H1 (cell line): ENCODE measurements around the gene CLN6. TPM values are rescaled to one million over a fixed set of nuclear protein-coding genes. Genes with fewer than 3 reads are reported as not detected.

Source experiments
- CTCF ChIA-PET: fragments of 300-600 bp; sonication (Branson Sonifier 250); formaldehyde crosslinking; loops from one replicate; lab custom pipeline; 2021; ENCODE audit not compliant: partially characterized antibody; lab: Charles Lee
- POLR2A ChIA-PET: fragments of 300-600 bp; sonication (Branson Sonifier 250); formaldehyde crosslinking; loops from one replicate; lab custom pipeline; 2021; ENCODE audit warnings: inconsistent platforms; ENCODE audit not compliant: partially characterized antibody; lab: Charles Lee
- DNase-seq, 2 experiments: peaks; one replicate each; pipeline versions ENCODE4 v3.0.0 to v3.0.0-alpha.2; 2010 to 2022; ENCODE audit warnings: low spot score in 2 of 2, low read depth in 1 of 2, mixed read lengths in 1 of 2
- FAIRE-seq: peaks from 2 replicates; lab custom pipeline; 2011; peaks lifted over from hg19 to GRCh38; lab: Jason Lieb, UNC
- H2AFZ ChIP-seq: 2 replicates; pipeline ENCODE4 v1.8.1; 2012; ENCODE audit warnings: low read length, inconsistent platforms
- H2AK5ac ChIP-seq: 2 replicates; pipeline ENCODE4 v1.6.1; 2013; ENCODE audit warnings: low read depth, low read length
- H2BK120ac ChIP-seq: replicated peaks from 2 replicates; pipeline ENCODE3; 2013; ENCODE audit warnings: low read depth, low read length, inconsistent platforms
- H2BK12ac ChIP-seq: 2 replicates; pipeline ENCODE4 v1.6.1; 2013; ENCODE audit warnings: low read depth, low read length
- H2BK15ac ChIP-seq: 2 replicates; pipeline ENCODE4 v1.6.1; 2013; ENCODE audit warnings: low read length
- H2BK20ac ChIP-seq: 2 replicates; pipeline ENCODE4 v1.6.1; 2013; ENCODE audit warnings: low read length
- H2BK5ac ChIP-seq: 2 replicates; pipeline ENCODE4 v1.6.1; 2013; ENCODE audit warnings: low read depth, low read length
- H3K14ac ChIP-seq: 2 replicates; pipeline ENCODE4 v1.6.1; 2013; ENCODE audit warnings: inconsistent platforms; ENCODE audit not compliant: insufficient read length
- H3K18ac ChIP-seq: 2 replicates; pipeline ENCODE4 v1.6.1; 2013; ENCODE audit warnings: low read length; ENCODE audit errors: extremely low read depth
- H3K23ac ChIP-seq: 2 replicates; pipeline ENCODE4 v1.6.1; 2013; ENCODE audit warnings: inconsistent platforms; ENCODE audit not compliant: insufficient read length
- H3K23me2 ChIP-seq: 2 replicates; pipeline ENCODE4 v1.6.1; 2013; ENCODE audit warnings: low read depth, low read length
- H3K27ac ChIP-seq: 2 replicates; pipeline ENCODE4 v1.6.1; 2011; ENCODE audit warnings: low read depth, low read length, inconsistent platforms
- H3K27me3 ChIP-seq, 4 experiments: replicated peaks in 1 of 4; 1 replicate in 1 of 4; 2 replicates in 3 of 4; pipeline versions ENCODE4 v1.6.1 to v1.8.1; 2011 to 2013; ENCODE audit warnings: low read length in 3 of 4, mild to moderate bottlenecking in 3 of 4, inconsistent platforms in 2 of 4, mixed read lengths in 2 of 4, moderate library complexity in 1 of 4; ENCODE audit not compliant: control insufficient read depth in 3 of 4, insufficient read depth in 3 of 4; ENCODE audit errors: extremely low read depth in 1 of 4
- H3K36me3 ChIP-seq, 4 experiments: 2 replicates each; pipeline versions ENCODE4 v1.6.1 to v1.8.1; 2011 to 2013; ENCODE audit warnings: mild to moderate bottlenecking in 4 of 4, low read length in 3 of 4, moderate library complexity in 2 of 4, control low read depth in 1 of 4, inconsistent platforms in 1 of 4; ENCODE audit not compliant: insufficient read depth in 4 of 4, control insufficient read depth in 2 of 4
- H3K4ac ChIP-seq: replicated peaks from 2 replicates; pipeline ENCODE3; 2013; ENCODE audit warnings: low read length, low read depth, mixed read lengths, inconsistent platforms; ENCODE audit not compliant: insufficient read length
- H3K4me1 ChIP-seq, 4 experiments: replicated peaks in 1 of 4; 1 replicate in 1 of 4; 2 replicates in 3 of 4; pipeline versions ENCODE4 v1.6.1 to v1.8.1; 2011 to 2013; ENCODE audit warnings: low read length in 3 of 4, inconsistent platforms in 2 of 4, mixed read lengths in 1 of 4; ENCODE audit not compliant: insufficient read depth in 4 of 4, control insufficient read depth in 3 of 4
- H3K4me2 ChIP-seq, 2 experiments: 2 replicates each; pipeline versions ENCODE4 v1.6.1 to v1.8.1; 2011 to 2013; ENCODE audit warnings: low read depth in 2 of 2, low read length in 2 of 2, control low read depth in 1 of 2, inconsistent platforms in 1 of 2, mild to moderate bottlenecking in 1 of 2; ENCODE audit not compliant: insufficient read depth in 1 of 2
- H3K4me3 ChIP-seq, 4 experiments: fragments of 200-600, 300-600 bp in 1 of 4; sonication (generic), shearing (Covaris generic), sonication (Bioruptor Twin) in 1 of 4; 2 replicates each; pipeline versions ENCODE4 v1.5.1 to v1.8.1; 2011 to 2016; ENCODE audit warnings: low read length in 4 of 4, low read depth in 3 of 4, control low read depth in 2 of 4, inconsistent platforms in 2 of 4, mild to moderate bottlenecking in 2 of 4, mixed read lengths in 1 of 4, moderate library complexity in 1 of 4; ENCODE audit not compliant: insufficient read depth in 2 of 4; ENCODE audit errors: extremely low read depth in 1 of 4
- H3K56ac ChIP-seq: replicated peaks from 2 replicates; pipeline ENCODE3; 2013; ENCODE audit warnings: low read depth, mild to moderate bottlenecking, mixed read lengths, low read length, inconsistent platforms; ENCODE audit not compliant: insufficient read length
- H3K79me1 ChIP-seq: 2 replicates; pipeline ENCODE4 v1.6.1; 2013; ENCODE audit warnings: low read depth, low read length, control low read depth
- H3K79me2 ChIP-seq, 2 experiments: 2 replicates each; pipeline versions ENCODE4 v1.6.1 to v1.8.1; 2012 to 2013; ENCODE audit warnings: low read length in 2 of 2, mild to moderate bottlenecking in 2 of 2, inconsistent platforms in 1 of 2; ENCODE audit not compliant: insufficient read depth in 2 of 2, control insufficient read depth in 1 of 2
- H3K9ac ChIP-seq, 4 experiments: replicated peaks in 1 of 4; 1 replicate in 1 of 4; 2 replicates in 3 of 4; pipeline versions ENCODE4 v1.6.1 to v1.8.1; 2011 to 2013; ENCODE audit warnings: low read depth in 3 of 4, low read length in 3 of 4, control low read depth in 2 of 4, mild to moderate bottlenecking in 2 of 4, moderate library complexity in 2 of 4, inconsistent platforms in 1 of 4; ENCODE audit errors: extremely low read depth in 1 of 4
- H3K9me3 ChIP-seq, 2 experiments: 2 replicates each; pipeline versions ENCODE4 v1.6.1 to v1.8.1; 2012 to 2013; ENCODE audit warnings: mild to moderate bottlenecking in 2 of 2, moderate library complexity in 2 of 2, control low read depth in 1 of 2, inconsistent platforms in 1 of 2, low read depth in 1 of 2, low read length in 1 of 2, mixed read lengths in 1 of 2; ENCODE audit not compliant: insufficient read depth in 2 of 2
- H4K20me1 ChIP-seq, 2 experiments: replicated peaks in 1 of 2; 2 replicates each; pipeline versions ENCODE3 to v1.8.1; 2011 to 2013; ENCODE audit warnings: inconsistent platforms in 2 of 2, low read length in 2 of 2, mild to moderate bottlenecking in 1 of 2; ENCODE audit not compliant: insufficient read depth in 2 of 2, control insufficient read depth in 1 of 2
- H4K5ac ChIP-seq: 2 replicates; pipeline ENCODE4 v1.6.1; 2013; ENCODE audit warnings: low read length, low read depth, mixed read lengths, inconsistent platforms; ENCODE audit not compliant: insufficient read length
- H4K8ac ChIP-seq: 2 replicates; pipeline ENCODE4 v1.8.0; 2013; ENCODE audit warnings: mild to moderate bottlenecking, moderate library complexity, low read length, inconsistent platforms; ENCODE audit not compliant: insufficient read depth; ENCODE audit errors: extremely low read depth
- H4K91ac ChIP-seq: replicated peaks from 2 replicates; pipeline ENCODE3; 2013; ENCODE audit warnings: low read length, mixed read lengths, inconsistent platforms; ENCODE audit not compliant: insufficient read length
- ATF3 ChIP-seq: IDR thresholded peaks from 2 replicates; pipeline ENCODE4 v1.6.1; 2011; ENCODE audit warnings: low read depth, mild to moderate bottlenecking, low read length; ENCODE audit not compliant: insufficient read depth
- BACH1 ChIP-seq: IDR thresholded peaks from 2 replicates; pipeline ENCODE4 v1.6.1; 2012; ENCODE audit warnings: low read length, improper control_type of control experiment
- BRCA1 ChIP-seq: IDR thresholded peaks from 2 replicates; pipeline ENCODE4 v1.6.1; 2012; ENCODE audit warnings: low read depth, low read length, improper control_type of control experiment
- CBX8 ChIP-seq: fragments of 300-800, 300-1000 bp; sonication (generic); IDR thresholded peaks from 2 replicates; pipeline ENCODE4 v1.7.1; 2016; ENCODE audit warnings: low read depth, low read length, borderline replicate concordance
- RFX5 ChIP-seq: IDR thresholded peaks from 2 replicates; pipeline ENCODE4 v1.6.1; 2011; ENCODE audit warnings: low read depth, low read length, improper control_type of control experiment, borderline replicate concordance
- SP1 ChIP-seq: IDR thresholded peaks from 2 replicates; pipeline ENCODE4 v1.6.1; 2011; ENCODE audit warnings: low read depth, low read length
- TCF12 ChIP-seq: IDR thresholded peaks from 2 replicates; pipeline ENCODE4 v1.6.1; 2011; ENCODE audit warnings: low read depth, mild to moderate bottlenecking, low read length
- WGBS, 2 experiments: shearing (Covaris generic) in 1 of 2; methylation state at CpG; one replicate each; pipeline versions ENCODE4 v1.1.6 to v1.1.7; 2013 to 2015; ENCODE audit warnings: low lambda C conversion rate in 2 of 2, mixed read lengths in 2 of 2, inconsistent platforms in 1 of 2, low coverage in 1 of 2, missing lambda C conversion rate in 1 of 2; ENCODE audit not compliant: insufficient replicate concordance in 2 of 2, insufficient coverage in 1 of 2, insufficient read length in 1 of 2; ENCODE audit errors: extremely low coverage in 1 of 2, missing lambda C conversion rate in 1 of 2; 5-methylcytosine and 5-hydroxymethylcytosine counted together
- polyA plus RNA-seq, 7 experiments: library from polyadenylated mRNA; depleted of rRNA in 3 of 7; stranded (reverse) in 5 of 7; unstranded in 2 of 7; fragments of >200 nt in 5 of 7; fragments of 200-250 nt in 2 of 7; gene quantifications; 1 replicate in 5 of 7; 2 replicates in 1 of 7; 4 replicates in 1 of 7; pipeline versions ENCODE4 v1.2.1 to v1.2.3, GENCODE V29; 2011 to 2013; ENCODE audit warnings: missing spikeins in 2 of 7, mixed read lengths in 2 of 7
- total RNA-seq: library from RNA; stranded (reverse); fragmentation: NEBNext Ultra II Directional; extraction: Animal tissue kit (Norgen Biotek cat#: 25700); gene quantifications from 2 replicates; pipeline ENCODE4 v1.2.1, GENCODE V29; 2021

CLN6 gene
- total and polyA plus RNA-seq, 2 of the 8 experiments (the other 6 are each of a cell fraction or from before 2014, with no cell fraction given), result 60.0 to 137 TPM

DNA sequence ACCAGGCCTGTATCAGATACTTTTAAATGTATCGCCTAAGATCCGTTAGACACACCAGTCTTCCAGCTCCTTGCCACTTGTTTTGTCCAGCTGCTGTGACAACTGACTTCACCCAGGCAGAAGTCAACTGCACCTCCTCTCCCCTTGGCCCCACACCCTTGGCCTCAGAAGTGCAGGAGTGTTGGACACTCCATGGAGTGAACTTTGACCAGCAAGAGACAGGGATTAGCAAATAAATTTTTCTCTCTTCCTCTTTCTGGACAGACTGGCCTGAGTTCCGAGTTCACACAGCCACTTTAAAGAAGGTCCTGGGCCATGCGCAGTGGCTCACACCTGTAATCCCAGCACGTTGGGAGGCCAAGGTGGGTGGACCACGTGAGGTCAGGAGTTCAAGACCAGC is 2.9 kb upstream of the CLN6 start:
- Histone ChIP-seq H2BK12ac (no peak overlapping the region), H3K23ac (no peak overlapping the region), H4K8ac (no peak overlapping the region), H3K18ac (no peak overlapping the region), H4K5ac (no peak overlapping the region), H3K9me3 (no peaks in the 10 kb centered on the region), H3K4me1 (peaks cover 3 to 17% (median 11%) of the 10 kb centered on the region in 4 experiments), H4K20me1 (peaks cover 1 to 4% of the 10 kb centered on the region in 2 experiments), H2BK5ac (no peak overlapping the region), H2BK15ac (no peak overlapping the region), H2BK120ac (no peak overlapping the region), H3K4me2 (no peak overlapping the region), H3K27ac (no peak overlapping the region), H3K9ac (no peak overlapping the region), H3K36me3 (no peaks in the 10 kb centered on the region), H3K4ac (no peak overlapping the region), H3K14ac (no peak overlapping the region), H3K79me1 (peaks cover 13% of the 10 kb centered on the region), H3K56ac (no peak overlapping the region), H2AFZ (no peak overlapping the region), H2AK5ac (no peak overlapping the region), H4K91ac (no peak overlapping the region), H2BK20ac (no peak overlapping the region), H3K27me3 (peaks cover 0 to 2% (median 0%) of the 10 kb centered on the region in 4 experiments; a peak in 1 of 7 replicates), H3K23me2 (peaks cover 13% of the 10 kb centered on the region), H3K79me2 (peaks cover 11 to 16% of the 10 kb centered on the region in 2 experiments), H3K4me3 (no peak overlapping the region)
- ChIA-PET POLR2A (interaction anchor here (0.8 to 1.2 kb wide), 2 partner anchors 9 to 17 kb away, joined by 3 read pairs; no protein-coding TSS in a partner anchor), CTCF (interaction anchor here (0.8 to 6.3 kb wide), 4 partner anchors 20 to 717 kb away, joined by 3 to 26 read pairs (median 9); no protein-coding TSS in a partner anchor)
- FAIRE-seq (no peak), DNase-seq (peak in 1 of 2 experiments; percentile 19)
- WGBS, 2 experiments, result 88% methylated on average over 6 of the region's 6 CpGs; no CpG with 5 or more reads in 1 of the 2 experiments
- TF ChIP-seq TCF12 (no peak), ATF3 (no peak), BRCA1 (no peak), CBX8 (no peak), SP1 (no peak), BACH1 (no peak), RFX5 (no peak)
